ENCODE results near the gene PODXL. TPM values are rescaled to one million over a fixed set of nuclear protein-coding genes. Genes with fewer than 3 reads are reported as not detected.

PODXL gene
- total RNA-seq = 1.1 and 1.9 TPM in 2 replicates

DNA sequence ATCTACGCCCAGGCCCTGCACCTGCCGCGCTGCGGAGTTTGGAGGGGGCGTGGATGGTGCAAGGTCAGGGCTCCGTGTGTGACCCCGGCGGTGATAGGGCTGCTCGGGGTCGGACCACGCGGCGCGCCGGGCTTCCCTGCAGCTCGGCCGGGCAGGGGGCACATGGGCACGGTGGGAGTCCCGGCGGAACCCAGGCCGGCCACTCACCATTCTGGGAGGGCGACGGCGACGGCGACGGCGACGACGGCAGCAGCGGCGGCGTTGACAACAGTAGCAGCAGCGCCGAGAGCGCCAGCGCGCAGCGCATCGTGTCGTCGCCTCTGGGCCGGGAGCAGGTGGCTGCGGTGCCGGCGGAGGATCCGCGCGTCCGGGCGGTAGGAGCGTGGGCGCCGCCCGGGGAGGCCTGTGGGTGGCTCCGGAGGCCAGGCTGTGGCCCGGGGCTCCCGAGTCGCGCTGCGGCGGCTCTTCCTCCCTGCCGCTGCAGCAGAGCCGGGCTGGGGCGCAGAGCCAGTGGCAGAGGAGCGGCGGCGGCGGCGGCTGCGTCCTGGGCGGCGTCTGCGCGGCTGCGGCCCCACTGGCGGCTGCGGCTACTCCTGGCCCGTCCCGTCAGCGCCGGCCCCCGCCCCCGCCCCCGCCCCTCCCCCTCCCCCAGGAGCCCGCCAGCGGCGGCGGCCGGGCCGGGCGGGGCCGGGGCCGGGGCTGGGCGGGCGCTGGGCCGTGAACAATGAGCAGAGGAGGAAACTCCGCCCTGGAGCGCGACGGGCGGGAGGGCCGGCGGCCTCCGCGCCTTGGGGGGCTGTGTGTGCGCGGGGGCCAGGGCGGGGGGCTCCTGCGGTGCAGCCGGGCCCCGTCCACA lies at the start of gene PODXL:
Gene PODXL (minus strand): TSS at position 576 of the 856 bp plus-strand sequence. CDS start 269 bp downstream, at position 307.
- intact Hi-C loops (cut with micrococcal nuclease) = loop anchor here (5.0 kb wide), 3 partner anchors 34 to 1484 kb away; partner anchors contain the start of genes CEP41 and KLHDC10

DNA sequence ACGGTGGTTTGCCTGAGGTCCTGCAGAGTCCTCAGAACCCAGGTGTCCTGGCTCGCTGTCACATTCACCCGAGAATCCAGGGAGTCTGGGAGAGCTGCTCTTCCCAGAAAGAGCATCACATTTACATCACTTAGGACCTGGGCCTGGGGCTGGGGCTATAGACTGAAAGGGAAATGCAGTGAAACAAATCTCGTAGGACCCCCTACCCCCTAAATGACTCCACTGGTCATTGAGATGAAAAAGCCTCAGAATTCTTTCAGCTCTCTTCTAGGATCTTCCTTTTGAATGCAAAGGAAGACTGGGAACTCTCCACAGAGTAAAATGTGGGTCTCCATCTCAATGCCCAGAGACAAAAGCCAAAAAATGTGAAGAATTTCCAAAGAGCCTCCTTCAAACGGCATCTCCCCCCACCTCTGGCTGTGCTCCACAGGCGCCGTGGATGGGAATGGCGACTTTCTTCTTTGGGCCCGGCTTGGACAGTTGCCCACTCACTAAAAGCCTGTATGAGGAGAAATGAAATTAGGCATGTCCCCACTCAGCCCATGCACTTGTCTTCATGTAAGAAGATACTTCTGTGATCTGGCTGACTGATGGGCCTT lies 49.0 kb upstream of the PODXL start:
- intact Hi-C loops (cut with micrococcal nuclease) = no loop called here

DNA sequence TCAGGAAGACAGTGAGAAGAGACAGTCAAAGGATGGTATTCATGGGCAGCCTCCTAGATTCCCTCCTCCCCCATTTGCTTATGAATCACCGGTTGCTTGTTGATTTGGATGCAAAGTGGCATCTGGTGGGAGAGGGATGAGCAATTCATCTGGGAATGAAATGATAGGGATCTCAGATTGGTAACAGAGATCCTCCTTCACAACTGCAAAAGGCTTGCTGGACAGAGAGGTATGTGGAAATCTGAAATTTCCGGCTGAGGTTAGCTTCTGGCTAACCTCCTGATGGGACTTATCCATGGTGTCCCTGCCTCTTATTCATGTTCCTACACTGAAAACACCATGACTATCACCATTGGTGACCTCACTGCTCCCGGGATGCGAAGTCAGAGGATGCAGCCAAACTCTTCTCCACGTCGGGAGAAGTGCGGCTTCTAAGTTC lies 48.4 kb upstream of the PODXL start:
- intact Hi-C loops (cut with micrococcal nuclease) = no loop called here

DNA sequence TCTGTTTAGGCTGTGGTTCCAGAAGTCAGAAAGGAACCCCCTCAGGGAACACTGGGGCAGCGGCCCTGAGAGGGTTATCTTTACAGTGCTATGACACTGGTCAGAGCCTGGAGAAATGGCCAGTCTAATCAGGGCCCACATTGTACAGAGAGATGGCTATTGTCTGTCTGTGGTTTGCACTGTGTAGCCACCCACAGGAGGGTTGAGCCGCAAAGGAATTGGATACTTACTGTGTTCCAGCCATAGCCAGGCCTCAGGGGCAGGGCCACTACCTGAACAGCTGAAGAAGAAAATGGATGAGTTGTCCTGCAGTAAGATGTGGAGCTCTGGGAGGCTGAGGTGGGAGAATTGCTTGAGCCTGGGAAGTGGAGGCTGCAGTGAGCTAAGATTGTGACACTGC lies 47.5 kb upstream of the PODXL start:
- intact Hi-C loops (cut with micrococcal nuclease) = no loop called here

DNA sequence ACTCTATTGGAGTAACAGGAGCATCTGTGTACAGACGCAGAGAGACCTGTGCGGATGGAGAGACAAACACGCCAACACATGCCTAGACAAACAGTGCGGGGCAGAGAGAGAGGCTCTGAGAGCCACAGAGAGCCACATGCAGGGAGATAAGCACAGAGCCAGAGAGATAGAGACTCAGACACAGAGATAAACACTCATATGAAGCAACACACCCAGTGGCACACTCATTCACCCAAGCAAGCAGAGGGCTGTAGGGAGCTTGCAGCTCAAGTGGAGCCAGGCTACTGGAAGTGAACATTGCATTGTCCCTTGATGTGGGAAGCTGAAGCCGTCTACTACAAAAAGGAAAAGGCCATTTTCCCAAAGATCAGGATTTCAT lies 46.6 kb upstream of the PODXL start:
- intact Hi-C loops (cut with micrococcal nuclease) = no loop called here

DNA sequence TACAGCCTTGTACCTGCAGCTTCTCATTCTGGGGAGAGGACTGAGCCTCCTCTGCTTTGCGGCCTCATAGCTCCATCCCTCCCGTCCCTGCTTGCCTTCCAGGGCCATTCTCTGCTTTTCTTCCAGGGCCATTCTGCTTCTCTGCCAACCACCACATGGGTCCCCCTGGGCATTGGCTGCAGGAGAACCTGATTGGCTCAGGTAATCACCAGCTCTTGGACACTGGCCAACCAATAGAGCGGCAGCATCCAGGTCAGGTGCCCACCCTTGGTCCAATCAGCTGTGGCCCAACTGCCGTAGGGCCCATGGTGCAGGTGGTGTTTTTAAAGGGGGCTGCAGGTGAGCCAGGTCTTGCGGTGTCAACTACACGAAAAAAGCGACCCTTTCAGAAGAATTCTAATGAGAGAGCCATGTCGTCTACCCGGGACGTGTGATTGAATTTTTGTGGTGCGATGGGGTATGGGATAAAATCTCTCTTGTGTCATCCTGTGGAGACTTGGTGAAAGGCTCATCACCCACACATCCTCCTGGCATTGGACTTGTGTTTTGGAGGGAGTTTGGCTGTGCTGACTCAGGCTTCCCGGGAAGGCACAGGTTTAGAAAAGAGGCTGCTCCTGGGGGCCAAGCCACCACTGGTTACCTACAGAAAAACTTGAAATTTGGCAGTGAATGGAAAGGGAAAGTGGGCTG lies 46.0 kb upstream of the PODXL start:
- intact Hi-C loops (cut with micrococcal nuclease) = no loop called here

DNA sequence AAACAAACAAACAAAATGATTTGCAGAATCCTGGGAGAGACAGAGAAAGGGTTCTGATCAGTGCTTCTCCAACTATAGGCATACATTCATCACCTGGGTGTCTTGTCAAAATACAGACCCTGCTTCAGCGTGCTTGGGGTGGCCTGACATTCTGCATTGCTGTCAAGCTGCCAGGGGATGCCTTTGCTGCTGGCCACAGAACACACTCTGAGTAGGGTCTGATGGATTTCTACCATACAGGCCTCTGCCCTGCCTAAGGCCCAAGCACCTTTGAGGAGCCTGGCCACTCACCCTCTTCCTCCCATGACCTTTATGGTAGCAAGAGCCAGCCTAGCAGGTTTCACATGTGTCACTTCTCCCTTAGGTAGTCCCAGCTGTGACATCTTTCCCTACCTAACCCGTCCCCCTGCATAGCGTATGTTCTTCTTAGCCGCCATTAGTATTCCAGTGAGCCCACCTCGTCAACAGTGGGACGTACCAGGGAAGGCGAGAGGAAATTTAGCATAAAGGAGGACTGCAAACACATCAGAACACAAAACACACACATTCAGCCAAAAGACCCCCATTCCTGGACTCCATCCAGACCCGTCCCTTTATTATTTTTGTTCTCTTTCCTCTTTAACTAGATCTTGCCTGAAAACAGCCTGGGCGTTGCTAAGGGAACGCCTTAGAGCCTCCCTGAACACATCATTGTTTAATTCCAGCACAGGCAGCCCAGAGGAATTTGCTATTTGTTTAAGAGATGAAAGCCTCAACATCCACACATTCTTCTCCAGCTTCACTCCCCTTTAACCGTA lies 43.9 kb upstream of the PODXL start:
- intact Hi-C loops (cut with micrococcal nuclease) = no loop called here

DNA sequence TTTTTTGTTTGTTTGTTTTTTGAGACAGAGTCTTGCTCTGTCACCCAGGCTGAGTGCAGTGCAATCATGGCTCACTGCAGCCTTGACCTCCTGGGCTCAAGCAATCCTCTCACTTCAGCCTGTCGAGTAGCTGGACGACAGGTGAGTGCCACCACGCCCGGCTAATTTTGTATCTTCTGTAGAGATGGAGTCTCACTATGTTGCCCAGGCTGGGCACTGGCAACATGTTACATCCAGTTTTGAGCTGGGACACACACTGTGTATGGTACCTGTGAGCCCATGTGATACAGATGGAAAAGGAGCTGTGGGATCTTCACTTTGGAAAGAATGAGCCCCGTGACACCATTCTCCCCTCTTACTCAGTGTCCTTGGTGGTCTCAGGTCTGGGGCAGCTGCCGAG lies 40.4 kb upstream of the PODXL start:
- intact Hi-C loops (cut with micrococcal nuclease) = no loop called here

DNA sequence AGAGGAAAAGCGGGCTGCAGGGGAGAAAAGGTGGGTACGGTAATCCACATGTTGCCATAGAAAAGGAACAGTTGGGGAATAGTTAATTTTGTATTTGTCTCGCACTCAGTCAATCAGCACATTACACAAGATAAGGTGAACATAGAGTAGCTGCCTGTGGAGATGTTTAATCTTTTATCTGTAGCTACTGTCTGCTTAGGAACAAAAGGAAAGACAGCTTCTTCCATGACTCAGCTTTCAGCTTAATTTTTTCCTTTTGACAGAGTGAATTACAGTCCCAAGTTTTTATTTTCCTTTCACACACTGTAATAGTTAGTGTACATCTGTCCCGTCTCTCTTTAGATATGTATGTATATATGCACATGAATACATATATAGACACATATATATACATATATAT lies 39.3 kb upstream of the PODXL start:
- intact Hi-C loops (cut with micrococcal nuclease) = no loop called here

DNA sequence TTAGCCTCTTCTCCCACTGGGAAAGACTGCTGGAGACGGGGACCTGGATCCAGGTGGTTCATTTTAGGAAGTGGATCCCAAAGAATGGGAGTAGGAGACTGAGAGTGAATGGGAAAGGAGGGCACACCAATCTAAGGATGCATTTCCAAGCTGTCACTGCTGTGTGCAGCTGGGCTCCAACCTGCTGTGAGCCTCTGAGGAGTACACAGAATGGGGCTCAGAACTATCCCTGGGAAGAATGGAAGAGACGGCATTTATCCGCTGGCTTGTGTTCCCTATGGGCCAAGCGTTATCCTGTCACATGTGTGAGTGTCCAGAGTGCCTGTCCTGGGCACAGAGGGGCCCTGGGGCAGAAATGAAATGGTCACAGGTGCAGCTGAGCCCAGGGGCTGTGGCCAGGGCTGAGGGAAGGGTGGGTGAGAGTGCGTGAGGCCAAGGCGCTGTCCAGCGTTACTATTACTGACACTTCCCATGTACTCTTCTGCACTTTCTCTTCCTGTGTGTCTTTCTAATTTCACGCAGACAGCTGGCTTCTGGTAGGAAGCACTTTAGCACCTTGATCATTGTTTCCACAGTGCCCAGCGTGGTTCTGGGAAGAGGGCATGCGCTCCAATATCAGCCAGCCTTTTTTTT lies 35.4 kb upstream of the PODXL start:
- intact Hi-C loops (cut with micrococcal nuclease) = no loop called here

DNA sequence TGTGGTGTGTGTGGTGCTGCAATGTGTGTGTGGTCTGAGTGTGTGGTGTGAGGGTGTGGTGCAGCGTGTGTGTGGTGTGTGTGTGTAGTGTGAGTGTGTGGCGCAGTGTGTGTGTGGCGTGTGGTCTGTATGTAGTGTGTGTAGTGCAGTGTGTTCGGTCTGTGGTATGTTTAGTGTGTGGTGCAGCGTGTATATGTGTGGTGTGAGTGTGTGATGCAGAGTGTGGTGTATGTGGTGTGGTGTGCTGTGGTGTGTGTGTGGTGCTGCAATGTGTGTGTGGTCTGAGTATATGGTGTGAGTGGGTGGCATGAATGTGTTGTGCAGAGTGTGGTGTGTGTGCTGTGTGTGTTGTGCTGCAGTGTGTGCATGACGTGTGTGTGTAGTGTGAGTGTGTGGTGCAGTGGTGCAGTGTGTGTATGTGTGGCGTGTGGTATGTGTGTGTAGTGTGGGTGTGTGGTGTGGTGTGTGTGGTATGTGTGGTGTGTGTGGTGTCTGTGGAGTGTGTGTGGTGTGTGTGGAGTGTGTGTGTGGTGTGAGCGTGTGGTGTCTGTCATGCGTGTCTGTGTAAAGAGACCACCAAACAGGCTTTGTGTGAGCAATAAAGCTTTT lies 31.0 kb upstream of the PODXL start:
- intact Hi-C loops (cut with micrococcal nuclease) = no loop called here

DNA sequence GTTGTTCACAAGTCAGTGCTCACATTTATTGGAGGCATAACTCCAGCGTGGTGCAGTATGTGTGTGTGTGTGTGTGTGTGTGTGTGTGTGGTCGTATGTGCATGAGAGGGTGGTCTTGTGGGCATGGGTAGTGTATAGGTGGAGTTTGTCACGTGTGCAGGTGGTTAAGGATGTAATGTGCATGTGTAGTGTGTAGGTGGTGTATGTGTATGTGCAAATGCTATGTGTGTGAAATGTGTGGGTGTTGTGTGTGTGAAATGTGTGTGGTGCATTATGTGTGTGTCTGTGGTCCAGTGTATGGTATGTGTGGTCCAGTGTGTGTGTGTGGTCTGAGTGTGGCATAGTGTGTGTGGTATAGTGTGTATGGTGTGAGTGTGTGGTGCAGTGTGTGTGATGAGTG lies 30.3 kb upstream of the PODXL start:
- intact Hi-C loops (cut with micrococcal nuclease) = no loop called here

DNA sequence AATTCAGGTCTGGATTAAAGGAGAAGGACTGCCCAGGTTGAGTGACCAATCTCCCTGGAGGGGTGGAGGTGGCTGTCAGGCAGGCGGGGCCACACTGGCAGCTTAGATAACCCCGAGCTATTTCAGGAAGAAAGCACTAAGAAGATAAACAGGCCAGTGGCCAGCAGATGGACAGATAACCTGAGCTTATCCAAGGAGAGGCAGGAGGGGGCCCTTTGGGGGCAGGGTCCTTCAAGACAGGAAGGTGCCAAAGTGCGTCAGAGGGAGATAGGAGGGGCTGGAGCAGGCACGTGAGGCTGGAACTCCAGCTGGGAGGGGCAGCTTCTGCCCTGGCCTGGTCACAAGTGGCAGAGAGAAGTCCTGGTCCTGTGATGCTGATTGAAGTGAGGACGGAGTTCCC lies 29.8 kb upstream of the PODXL start:
- intact Hi-C loops (cut with micrococcal nuclease) = no loop called here

DNA sequence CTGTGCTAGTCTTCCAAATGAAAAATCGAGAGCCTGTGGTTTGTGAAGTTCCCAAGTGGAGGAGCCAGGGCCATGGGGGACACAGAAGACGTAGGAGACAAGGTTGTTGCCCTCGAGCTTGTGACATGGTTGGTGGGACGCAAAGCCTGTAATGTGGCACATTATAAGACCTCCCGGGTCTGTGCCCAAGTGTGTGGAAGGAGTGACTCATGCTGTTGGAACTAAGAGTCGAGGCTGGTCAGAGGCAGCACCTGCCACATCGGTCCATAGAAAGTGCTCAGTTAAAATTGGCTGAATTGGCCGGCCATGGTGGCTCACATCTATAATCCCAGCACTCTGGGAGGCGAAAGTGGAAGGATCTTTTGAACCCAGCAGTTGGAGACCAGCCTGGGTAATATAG lies 27.0 kb upstream of the PODXL start:
- intact Hi-C loops (cut with micrococcal nuclease) = no loop called here

DNA sequence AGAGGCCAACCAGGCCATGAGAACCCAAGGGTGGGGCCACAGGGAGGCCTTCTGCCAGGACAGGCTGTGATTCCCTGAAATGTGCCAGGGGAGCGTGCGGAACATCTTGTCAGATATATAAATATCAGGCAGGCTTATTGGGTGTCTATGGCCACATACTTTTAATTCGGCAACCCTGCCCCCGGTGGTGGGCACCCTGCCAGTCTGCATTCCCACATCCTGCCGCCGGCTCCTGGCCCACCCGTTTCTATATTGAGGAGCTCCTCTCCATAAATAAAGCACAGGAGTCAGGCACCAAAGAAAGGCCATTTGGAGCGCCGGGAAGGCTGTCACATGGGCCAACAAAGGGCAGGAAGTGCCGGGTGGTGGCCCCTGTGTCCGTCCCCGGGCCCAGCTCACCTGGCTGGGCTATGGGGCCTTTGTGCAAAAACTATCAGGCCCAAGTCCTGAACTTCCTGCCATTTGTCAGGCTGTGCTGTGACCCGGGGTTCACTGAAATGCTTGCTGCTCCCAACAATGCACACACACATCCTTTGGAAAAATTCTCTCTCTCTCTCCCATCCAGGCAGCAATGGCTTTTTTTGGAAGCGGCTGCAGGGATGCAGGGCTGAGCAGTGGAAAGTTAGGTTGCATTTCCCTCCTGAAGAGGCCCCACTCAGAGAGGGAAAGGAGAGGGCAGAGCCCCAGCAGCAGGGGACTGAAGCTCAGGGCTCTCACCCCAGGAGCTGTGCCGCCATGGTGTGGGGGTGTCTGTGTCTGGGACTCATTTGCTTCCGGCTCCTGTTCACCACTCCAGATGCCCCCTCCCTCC lies 25.0 kb upstream of the PODXL start:
- intact Hi-C loops (cut with micrococcal nuclease) = no loop called here

DNA sequence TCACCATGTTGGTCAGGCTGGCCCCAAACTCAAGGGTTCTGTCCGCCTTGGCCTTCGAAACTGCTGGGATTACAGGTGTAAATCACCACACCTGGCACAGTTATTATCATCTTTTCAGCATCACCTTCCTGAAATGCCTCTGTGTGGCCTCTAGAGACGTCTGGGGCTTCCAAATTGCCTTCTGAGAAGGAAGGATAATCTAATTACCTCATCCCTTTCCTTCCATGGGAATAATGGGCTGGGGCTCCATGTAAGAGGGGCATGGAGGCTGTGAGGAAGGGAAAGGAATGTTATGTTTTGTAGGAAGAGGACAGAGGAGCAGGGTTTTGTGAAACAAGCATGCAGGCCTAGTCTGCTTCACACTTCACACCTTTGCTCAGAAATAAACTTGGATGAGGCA lies 22.2 kb upstream of the PODXL start:
- intact Hi-C loops (cut with micrococcal nuclease) = no loop called here

DNA sequence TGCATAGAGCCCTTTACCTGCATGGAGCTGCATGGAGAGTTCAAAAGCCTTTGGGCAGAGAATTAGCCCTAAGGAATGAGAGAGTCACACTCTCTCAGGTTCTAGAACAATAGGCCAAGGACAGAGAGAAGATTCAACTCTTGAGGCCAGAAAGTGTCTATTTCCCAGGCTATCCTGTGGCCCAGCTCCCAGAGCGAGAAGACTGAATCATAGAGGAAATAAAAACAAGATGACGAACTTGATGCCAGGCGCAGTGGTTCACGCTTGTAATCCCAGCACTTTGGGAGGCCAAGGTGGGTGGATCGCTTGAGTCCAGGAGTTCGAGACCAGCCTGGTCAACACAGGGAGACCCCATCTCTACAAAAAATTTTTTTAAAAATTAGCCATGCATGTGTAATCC lies 18.3 kb upstream of the PODXL start:
- intact Hi-C loops (cut with micrococcal nuclease) = no loop called here

DNA sequence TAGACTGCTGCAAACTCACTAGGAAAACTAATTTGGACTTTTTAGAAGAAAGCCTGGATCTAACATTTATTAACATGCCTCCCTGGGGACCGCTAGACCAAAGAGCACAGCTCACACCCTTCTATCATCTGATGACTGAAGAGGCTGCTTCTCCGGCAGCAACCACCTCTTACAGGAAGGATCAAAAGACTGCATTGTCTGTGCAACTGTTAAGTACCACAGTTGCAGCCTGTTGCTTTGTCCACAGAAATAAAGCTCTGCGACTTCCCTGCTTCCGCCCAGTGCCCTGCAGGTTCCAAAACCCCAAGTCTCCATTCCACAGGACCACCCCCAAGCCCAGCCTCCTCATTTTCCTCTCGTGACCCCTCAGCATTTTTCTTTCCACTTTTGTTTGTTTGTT lies 14.0 kb upstream of the PODXL start:
- intact Hi-C loops (cut with micrococcal nuclease) = no loop called here

DNA sequence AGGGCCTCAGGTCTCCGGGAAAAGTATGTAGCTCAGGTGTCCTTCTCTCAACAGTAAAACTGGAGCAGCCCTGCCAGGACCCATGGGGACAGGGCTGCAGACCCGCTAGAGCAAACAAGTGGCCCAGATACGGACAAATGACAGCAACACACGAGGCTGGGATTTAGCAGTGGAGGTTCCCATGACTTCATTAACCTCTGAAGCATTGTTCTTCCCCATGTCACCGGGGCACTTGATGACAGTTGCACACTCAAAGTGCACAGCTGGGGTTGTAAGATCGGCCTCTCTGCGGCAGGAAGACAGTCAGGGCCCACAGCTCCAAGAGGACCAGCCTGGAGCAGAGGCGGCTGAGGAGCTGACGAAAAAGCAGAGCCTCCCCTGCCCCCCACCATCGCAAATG lies 12.5 kb upstream of the PODXL start:
- intact Hi-C loops (cut with micrococcal nuclease) = no loop called here

DNA sequence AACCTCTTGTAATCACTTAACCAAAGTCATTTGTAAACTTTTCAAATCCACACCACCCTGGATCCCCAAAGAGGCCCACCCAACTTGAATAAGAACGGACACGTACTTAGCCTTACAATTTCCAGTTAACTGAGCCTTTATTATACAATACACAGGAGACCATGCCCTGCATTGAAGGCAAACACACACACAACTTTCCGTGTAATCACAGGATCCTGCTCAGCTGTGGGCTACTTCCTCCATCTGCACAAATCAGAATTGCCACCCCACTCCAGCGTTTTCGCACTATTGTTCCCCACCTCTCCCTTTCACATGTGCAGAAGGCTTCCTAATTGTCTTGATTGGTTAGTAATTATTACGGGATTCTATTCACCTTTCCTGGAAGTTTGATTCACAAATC lies 12.1 kb upstream of the PODXL start:
- intact Hi-C loops (cut with micrococcal nuclease) = no loop called here
